Lung (tissue), 12 donors: ENCODE measurements around the gene RAE1. TPM values are rescaled to one million over a fixed set of nuclear protein-coding genes. Genes with fewer than 3 reads are reported as not detected.

Experiments used
- ATAC-seq: fragments of 200-7000 bp; cut with Tn5 transposase; one replicate; pipeline ENCODE4 v1.9.1; 2020; ENCODE audit warnings: moderate number of reproducible peaks; ENCODE audit not compliant: insufficient read depth, low FRiP score
- DNase-seq, 3 donors: peaks; one replicate each; pipeline ENCODE4 v3.0.0-alpha.2; 2013 to 2017
- H3K27ac ChIP-seq, 2 donors: one replicate each; pipeline ENCODE4 v1.5.1; 2013; ENCODE audit warnings: mild to moderate bottlenecking in 2 of 2, moderate library complexity in 2 of 2, control low read depth in 1 of 2, inconsistent platforms in 1 of 2, low read depth in 1 of 2, low read length in 1 of 2
- H3K27me3 ChIP-seq, 3 donors: one replicate each; pipeline ENCODE4 v1.5.1; 2013; ENCODE audit warnings: low read length in 2 of 3; ENCODE audit not compliant: control insufficient read depth in 3 of 3, insufficient read depth in 3 of 3
- H3K36me3 ChIP-seq, 4 donors: one replicate each; pipeline ENCODE4 v1.5.1; 2013; ENCODE audit warnings: low read length in 4 of 4, mild to moderate bottlenecking in 1 of 4, moderate library complexity in 1 of 4; ENCODE audit not compliant: control insufficient read depth in 4 of 4, insufficient read depth in 4 of 4
- H3K4me1 ChIP-seq, 5 donors: one replicate each; pipeline ENCODE4 v1.5.1; 2013; ENCODE audit warnings: low read length in 5 of 5, mild to moderate bottlenecking in 2 of 5, moderate library complexity in 1 of 5; ENCODE audit not compliant: control insufficient read depth in 5 of 5, insufficient read depth in 5 of 5
- H3K4me3 ChIP-seq: one replicate; pipeline ENCODE4 v1.5.1; 2013; ENCODE audit warnings: mild to moderate bottlenecking, control low read depth, moderate library complexity
- H3K9ac ChIP-seq, 2 donors: one replicate each; pipeline ENCODE4 v1.5.1; 2013; ENCODE audit warnings: low read length in 2 of 2, control low read depth in 1 of 2; ENCODE audit not compliant: insufficient read depth in 1 of 2
- H3K9me3 ChIP-seq, 4 donors: one replicate each; pipeline ENCODE4 v1.5.1; 2013; ENCODE audit warnings: low read length in 3 of 4, mild to moderate bottlenecking in 1 of 4, moderate library complexity in 1 of 4; ENCODE audit not compliant: control insufficient read depth in 4 of 4, insufficient read depth in 3 of 4
- WGBS, 2 donors: extraction: QIAGEN DNeasy Blood & Tissue Kit; methylation state at CpG; one replicate each; pipeline ENCODE4 v1.1.7; 2013; 5-methylcytosine and 5-hydroxymethylcytosine counted together
- polyA plus RNA-seq, 2 donors: library from polyadenylated mRNA; stranded (reverse); fragments of 200-250 nt; gene quantifications; one replicate each; pipeline ENCODE4 v1.2.1, GENCODE V29; 2013
- total RNA-seq, 2 donors: library from RNA; depleted of rRNA in 1 of 2; stranded (reverse); fragments of >200 nt in 1 of 2; gene quantifications; one replicate each; pipeline ENCODE4 v1.2.1, GENCODE V29; 2014 to 2021
- TF ChIP-seq, protein P1 (sequence below): IDR thresholded peaks from 2 replicates; pipeline ENCODE4 v1.5.1; 2012; ENCODE audit warnings: mild to moderate bottlenecking; ENCODE audit errors: control extremely low read depth, extremely low read depth
- donor health status: control.
- donor health status: control.
- donor health status: Bipolar disorder and iron deficiency.
- donor health status: healthy.
- donor health status: DM: yes; HTN: yes; CAD: no.

Gene RAE1
- total and polyA plus RNA-seq, 4 donors = 9.7 to 31.0 (median 20.7) TPM

DNA sequence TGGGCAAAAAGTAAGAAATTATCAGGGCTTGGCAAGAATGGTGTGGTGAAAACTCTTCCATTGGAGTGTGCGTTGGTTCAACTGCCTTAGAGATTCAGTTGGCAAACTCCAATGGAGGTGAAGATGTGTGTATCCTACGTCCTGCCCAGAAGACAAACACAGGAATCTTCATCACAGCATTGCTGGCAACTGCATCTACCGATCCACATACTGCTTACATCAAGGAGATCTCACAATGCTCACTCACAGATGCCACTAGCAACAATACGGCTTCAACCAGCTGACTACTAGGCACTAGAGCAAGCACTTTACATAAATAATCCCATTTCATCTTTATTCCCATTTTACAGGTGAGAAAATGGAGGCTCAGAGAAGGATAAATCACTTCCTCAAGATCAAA, 31.5 kb upstream of the RAE1 start:
- DNase-seq (no peak), ATAC-seq (no peak)
- no peak overlapping the region for H3K4me3 ChIP-seq
- H3K9ac ChIP-seq = no peak overlapping the region
- H3K4me1 ChIP-seq = no peaks in the 10 kb centered on the region
- no peak overlapping the region for H3K27ac ChIP-seq
- peaks cover 0 to 4% (median 4%) of the 10 kb centered on the region in 3 donors for H3K27me3 ChIP-seq
- H3K9me3 ChIP-seq = peaks cover 0 to 2% (median 0%) of the 10 kb centered on the region in 4 donors
- WGBS, 2 donors = 83 to 88% methylated on average over 4 of the region's 4 CpGs
- TF ChIP-seq, protein P1, sequence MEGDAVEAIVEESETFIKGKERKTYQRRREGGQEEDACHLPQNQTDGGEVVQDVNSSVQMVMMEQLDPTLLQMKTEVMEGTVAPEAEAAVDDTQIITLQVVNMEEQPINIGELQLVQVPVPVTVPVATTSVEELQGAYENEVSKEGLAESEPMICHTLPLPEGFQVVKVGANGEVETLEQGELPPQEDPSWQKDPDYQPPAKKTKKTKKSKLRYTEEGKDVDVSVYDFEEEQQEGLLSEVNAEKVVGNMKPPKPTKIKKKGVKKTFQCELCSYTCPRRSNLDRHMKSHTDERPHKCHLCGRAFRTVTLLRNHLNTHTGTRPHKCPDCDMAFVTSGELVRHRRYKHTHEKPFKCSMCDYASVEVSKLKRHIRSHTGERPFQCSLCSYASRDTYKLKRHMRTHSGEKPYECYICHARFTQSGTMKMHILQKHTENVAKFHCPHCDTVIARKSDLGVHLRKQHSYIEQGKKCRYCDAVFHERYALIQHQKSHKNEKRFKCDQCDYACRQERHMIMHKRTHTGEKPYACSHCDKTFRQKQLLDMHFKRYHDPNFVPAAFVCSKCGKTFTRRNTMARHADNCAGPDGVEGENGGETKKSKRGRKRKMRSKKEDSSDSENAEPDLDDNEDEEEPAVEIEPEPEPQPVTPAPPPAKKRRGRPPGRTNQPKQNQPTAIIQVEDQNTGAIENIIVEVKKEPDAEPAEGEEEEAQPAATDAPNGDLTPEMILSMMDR = no peak
- H3K36me3 ChIP-seq = no peaks in the 10 kb centered on the region

DNA sequence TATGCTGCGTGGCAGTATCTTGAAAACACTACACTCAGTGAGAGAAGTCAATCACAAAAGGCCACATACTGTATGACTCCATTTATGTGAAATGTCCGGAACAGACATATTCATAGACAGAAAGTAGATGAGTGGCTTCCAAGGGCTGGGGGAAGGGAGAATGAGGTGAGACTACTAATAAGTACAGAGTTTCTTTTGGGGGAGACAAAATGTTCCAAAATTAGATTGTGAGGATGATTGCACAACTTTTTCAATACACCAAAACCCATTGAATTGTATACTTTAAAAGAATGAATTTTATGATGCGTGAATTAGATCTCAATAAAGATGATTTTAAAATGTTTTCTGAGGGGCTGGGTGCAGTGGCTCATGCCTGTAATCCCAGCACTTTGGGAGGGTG, 30.7 kb upstream of the RAE1 start:
- DNase-seq = no peak
- H3K27me3 ChIP-seq = peaks cover 0 to 4% (median 4%) of the 10 kb centered on the region in 3 donors
- TF ChIP-seq, protein P1 = no peak
- no peaks in the 10 kb centered on the region for H3K9me3 ChIP-seq
- H3K36me3 ChIP-seq = no peaks in the 10 kb centered on the region
- H3K27ac ChIP-seq = no peak overlapping the region
- no peak overlapping the region for H3K9ac ChIP-seq
- H3K4me3 ChIP-seq = no peak overlapping the region
- no peaks in the 10 kb centered on the region for H3K4me1 ChIP-seq
- 76 to 83% methylated on average over 3 of the region's 3 CpGs for WGBS, 2 donors
- ATAC-seq = no peak

DNA sequence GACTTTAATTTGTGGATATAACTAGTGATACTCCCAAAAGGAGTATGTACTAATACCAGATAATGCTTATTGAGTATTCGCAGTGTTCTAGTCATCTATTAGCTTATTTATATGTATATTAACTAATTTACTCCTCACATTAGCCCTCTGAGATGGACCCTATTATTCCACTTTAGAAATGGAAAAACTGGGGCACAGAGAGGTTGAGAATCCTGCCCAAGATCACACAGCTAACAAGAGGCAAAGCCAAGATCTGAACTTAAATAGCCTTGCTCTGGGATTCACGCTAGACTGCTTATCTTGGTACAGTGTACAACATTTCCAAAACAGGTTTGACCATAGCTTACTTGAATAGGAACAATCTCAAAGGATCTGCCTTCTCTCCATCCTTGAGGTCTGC, 29.9 kb upstream of the RAE1 start:
- 83 to 85% methylated on average over 2 of the region's 2 CpGs for WGBS, 2 donors
- no peak for ATAC-seq
- no peaks in the 10 kb centered on the region for H3K4me1 ChIP-seq
- H3K27ac ChIP-seq = no peak overlapping the region
- TF ChIP-seq, protein P1 = no peak
- H3K27me3 ChIP-seq = peaks cover 0 to 4% (median 4%) of the 10 kb centered on the region in 3 donors
- H3K9ac ChIP-seq = no peak overlapping the region
- no peak for DNase-seq
- H3K36me3 ChIP-seq = no peaks in the 10 kb centered on the region
- no peak overlapping the region for H3K4me3 ChIP-seq
- no peaks in the 10 kb centered on the region for H3K9me3 ChIP-seq

DNA sequence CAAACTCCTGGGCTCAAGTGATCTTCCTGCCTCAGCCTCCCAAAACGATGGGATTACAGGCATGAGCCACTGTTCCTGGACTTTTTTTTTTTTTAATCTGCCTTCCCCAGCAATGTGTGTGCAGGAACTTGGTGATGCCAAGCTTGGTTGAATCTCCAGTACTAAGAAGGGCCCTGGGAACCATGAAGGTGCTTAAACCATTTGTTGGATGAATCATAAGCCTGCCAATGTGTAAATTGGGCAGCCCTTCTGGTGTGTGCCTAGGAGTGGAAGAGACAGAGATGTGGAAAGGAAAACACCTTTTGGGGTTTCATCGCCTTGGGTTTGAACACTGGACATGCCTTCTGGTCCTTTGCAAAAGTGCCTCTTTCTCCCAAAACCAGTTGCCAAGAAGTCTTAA, 28.6 kb upstream of the RAE1 start:
- 77 to 85% methylated on average over 2 of the region's 2 CpGs for WGBS, 2 donors
- no peak overlapping the region for H3K27ac ChIP-seq
- peaks cover 0 to 4% (median 4%) of the 10 kb centered on the region in 3 donors for H3K27me3 ChIP-seq

More for the DNA sequence above, 28.6 kb upstream of the RAE1 start:
- DNase-seq = no peak
- Histone ChIP-seq H3K9ac (no peak overlapping the region), H3K36me3 (no peaks in the 10 kb centered on the region), H3K9me3 (no peaks in the 10 kb centered on the region), H3K4me1 (no peaks in the 10 kb centered on the region), H3K4me3 (no peak overlapping the region)
- TF ChIP-seq, protein P1 = no peak
- no peak for ATAC-seq
